HG02870 (cell line): ENCODE measurements around the gene HPCAL4.

Source experiments
- ATAC-seq: cut with Tn5 transposase; IDR thresholded peaks from one replicate; pipeline ENCODE4 v1.9.1; 2021; ENCODE audit warnings: mild to moderate bottlenecking, moderate library complexity; ENCODE audit not compliant: unreplicated experiment

HPCAL4 gene

GRCh38 chr1:39678889-39679288, 12.3 kb downstream of the HPCAL4 start:
- ATAC-seq, result no peak

- ATAC-seq, result no peak
These were observed 13.6 kb downstream of the HPCAL4 start for GRCh38 chr1:39677645-39678044.

GRCh38 chr1:39676948-39677548, 14.2 kb downstream of the HPCAL4 start:
- ATAC-seq, result no peak

GRCh38 chr1:39675220-39675619, 16.0 kb downstream of the HPCAL4 start:
- ATAC-seq, result no peak

GRCh38 chr1:39673215-39673614, 18.0 kb downstream of the HPCAL4 start:
- ATAC-seq, result no peak

DNA sequence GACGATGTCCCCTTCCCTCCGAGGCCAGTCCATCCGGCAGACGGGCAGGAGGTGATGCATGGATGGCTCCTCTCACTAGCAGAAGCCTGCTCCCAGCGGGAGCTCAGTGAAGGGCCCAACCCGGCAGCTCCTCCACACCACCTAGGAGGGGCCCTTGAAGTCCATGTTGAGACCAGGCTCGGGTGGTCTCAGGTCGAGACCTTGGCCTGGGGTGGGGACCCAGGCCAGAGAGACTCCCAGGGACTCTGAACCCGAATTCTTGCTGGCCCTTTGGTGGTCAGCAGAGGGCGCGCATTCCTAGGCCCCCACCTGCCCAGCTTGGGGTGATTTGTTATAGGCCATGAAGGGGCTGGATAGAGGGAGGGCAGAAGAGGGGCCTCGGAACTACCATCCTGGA, 18.7 kb downstream of the HPCAL4 start:
- no peak for ATAC-seq

DNA sequence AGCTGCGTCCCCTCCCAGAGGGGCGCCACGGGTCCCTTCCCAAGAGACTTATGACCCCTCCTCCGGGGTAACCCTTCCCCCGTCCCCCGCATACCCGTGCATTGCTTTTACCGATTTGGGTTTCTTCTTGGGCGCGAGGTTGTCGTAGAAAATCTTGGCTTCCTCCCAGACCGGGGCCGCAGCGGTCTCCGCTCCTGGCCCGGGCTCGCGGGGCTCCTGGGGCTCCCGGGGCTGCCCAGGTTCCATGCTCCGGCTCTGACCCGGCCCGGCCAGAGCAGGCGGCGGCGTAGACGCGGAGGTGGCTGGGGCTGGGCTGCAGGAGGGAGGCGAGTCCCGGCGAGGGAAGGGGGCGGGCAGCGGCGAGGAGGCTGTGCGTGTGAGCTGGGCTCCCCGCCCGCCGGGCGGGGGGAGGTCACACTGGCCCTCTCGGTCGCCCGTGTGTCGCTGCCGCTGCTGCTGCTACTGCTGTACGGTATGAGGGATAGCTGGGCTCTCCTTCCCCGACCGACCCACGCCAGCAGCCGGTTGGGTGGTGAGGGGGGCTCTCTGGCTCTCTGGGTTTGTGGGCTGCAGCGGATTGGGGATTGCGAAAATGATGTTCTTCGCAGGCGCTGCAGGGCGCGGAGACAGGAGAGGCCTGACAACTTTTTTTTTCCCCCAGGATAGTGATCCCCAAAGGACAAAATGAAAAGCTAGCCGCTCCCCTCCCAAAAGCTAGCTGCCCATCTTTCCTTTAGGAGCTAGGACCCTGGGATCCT, 19.3 kb downstream of the HPCAL4 start, which contains the start of gene NT5C1A:
Gene NT5C1A (minus strand): TSS at position 315 of the 758 bp plus-strand sequence. CDS start 69 bp downstream, at position 246.
- no peak for ATAC-seq

DNA sequence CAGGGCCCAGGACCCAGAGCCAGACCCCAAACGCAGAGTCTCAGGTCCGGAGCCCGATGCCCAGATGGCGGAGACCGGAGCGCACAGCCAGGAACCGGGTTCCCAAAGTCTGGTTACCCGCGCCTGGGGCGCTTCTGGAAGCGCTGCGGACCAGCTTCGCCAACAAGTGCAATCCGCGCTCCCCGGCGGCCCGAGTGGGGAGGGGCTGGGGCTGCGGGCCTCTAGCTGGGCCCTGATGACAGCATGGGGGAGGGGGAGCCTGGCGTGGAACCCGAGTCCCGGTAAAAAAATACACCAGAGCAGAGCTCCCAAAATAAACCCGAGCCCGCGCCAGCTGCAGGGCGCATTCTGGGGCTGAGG, 19.8 kb downstream of the HPCAL4 start:
- no peak for ATAC-seq

DNA sequence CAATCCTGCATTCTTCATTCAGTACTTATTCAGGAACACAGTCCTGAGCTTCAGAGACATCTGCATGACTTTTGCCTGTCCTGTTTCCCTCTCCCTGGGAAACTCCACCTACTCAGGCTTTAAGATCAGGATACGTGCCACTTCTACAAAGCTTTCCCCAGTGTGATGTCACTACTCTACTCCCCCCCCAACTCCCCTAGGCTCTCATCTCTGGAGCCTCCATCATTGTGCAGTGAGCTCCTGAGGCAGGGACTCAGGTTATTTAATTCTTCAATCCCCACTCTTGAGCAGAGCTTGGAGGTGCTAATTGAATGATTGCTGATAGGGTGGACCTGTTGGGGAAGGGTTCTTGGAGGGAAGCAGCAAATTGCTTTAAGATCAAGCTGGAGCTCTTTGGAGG, 20.5 kb downstream of the HPCAL4 start:
- ATAC-seq, result no peak

DNA sequence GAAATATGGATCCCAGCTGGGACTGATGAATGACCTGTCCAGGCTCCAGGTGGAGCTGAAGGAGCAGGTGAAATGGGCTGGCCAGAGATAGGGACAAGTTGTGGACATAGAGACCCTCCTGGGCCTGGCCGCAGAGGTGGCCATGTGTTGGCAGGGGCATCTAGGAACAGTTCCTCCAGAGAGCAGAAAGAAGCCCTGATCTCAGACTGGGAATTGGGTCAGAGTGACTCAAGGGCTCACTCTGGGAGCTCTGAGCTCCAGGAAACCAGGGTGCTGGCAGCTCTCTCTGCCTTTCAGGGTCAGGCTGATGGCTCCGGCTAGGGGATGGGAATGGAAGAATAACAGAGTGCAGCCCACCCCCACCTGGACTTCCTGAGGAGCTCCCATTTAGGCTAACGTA, 22.3 kb downstream of the HPCAL4 start:
- no peak for ATAC-seq

GRCh38 chr1:39668111-39668510, 23.1 kb downstream of the HPCAL4 start:
- ATAC-seq, result no peak

GRCh38 chr1:39666772-39667171, 24.5 kb downstream of the HPCAL4 start:
- peak; percentile 86 for ATAC-seq

- ATAC-seq, result no peak
These were observed 27.7 kb downstream of the HPCAL4 start for GRCh38 chr1:39663559-39663958.

- no peak for ATAC-seq
These were observed 28.4 kb downstream of the HPCAL4 start for GRCh38 chr1:39662861-39663260.

GRCh38 chr1:39659538-39659937, 31.7 kb downstream of the HPCAL4 start:
- no peak for ATAC-seq

GRCh38 chr1:39659110-39659509, 32.1 kb downstream of the HPCAL4 start:
- ATAC-seq, result no peak

DNA sequence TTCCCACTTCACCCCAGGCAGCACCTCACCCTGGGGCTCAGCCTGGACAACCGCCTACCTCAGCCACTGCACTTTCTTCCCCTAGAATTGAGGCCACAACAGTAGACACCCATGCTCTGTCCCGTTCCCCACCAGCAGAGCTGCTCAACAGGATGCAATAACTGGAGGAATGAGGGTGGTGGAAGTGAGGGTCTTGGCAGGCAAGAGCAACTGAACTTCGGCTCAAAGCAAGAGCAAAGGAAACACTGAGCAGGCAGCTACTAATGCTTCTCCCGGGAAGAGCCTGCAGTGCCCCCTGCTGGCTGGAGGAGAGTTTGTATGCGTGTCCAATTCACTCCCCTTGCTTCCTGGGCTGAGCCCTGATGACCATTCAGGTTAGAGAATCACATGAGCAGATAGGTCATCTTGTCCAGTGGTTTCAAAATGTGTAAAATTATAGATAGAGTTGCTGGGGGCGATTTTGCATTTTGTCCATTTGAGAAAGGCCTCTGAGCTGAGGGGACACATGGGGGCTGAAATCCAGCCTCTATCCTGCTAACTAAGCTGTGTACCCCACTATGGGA, 33.2 kb downstream of the HPCAL4 start:
- ATAC-seq, result no peak

- ATAC-seq, result no peak
These were observed 33.8 kb downstream of the HPCAL4 start for GRCh38 chr1:39657402-39657801.

GRCh38 chr1:39656391-39656790, 34.8 kb downstream of the HPCAL4 start:
- ATAC-seq, result no peak

GRCh38 chr1:39655578-39656268, 35.5 kb downstream of the HPCAL4 start:
- no peak for ATAC-seq

GRCh38 chr1:39654291-39654690, 36.9 kb downstream of the HPCAL4 start:
- ATAC-seq, result no peak

- ATAC-seq, result no peak
These were observed 37.6 kb downstream of the HPCAL4 start for GRCh38 chr1:39653546-39654031.
